HG03025 (cell line): Measurements from ENCODE around the gene KIAA1210.

Experiments used
- ATAC-seq: cut with Tn5 transposase; IDR thresholded peaks from one replicate; pipeline ENCODE4 v1.9.1; 2021; ENCODE audit warnings: mild to moderate bottlenecking, moderate library complexity; ENCODE audit not compliant: unreplicated experiment, low FRiP score

Gene KIAA1210

DNA sequence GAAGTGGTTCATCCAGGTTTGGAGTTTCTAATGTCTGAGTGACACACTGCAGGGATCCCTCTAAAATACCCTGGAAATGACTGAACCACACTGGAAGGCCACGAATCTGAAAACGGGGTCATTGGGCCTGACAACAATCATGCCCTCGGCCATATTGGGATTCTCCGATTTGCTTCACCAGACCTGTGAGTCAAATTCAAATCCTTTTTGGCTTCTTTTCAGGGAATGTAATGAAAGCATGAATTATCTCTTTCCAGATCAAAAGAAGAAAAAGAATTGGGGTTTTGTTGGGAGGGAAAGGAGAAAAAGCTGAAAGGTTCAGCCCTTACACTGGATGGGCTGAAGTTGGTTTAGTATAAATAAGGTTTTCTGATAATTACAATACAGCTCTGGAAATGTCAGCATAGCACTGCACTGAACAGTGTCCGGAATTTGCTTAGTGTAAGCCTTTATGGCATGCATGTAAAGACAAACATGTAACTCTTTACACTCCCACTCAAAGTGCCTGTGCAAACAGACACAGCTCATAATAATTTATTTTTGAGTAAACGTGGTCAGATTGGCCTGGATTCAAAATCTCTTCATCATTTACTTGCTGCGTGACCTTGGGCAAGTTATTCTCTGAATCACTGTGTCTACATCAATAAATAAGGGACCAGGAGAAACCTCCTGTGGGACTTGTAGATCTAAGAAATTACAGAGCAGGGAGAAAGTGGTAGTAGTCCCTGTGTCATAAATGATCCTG, 33.4 kb downstream of the KIAA1210 start:
- ATAC-seq, result no peak

DNA sequence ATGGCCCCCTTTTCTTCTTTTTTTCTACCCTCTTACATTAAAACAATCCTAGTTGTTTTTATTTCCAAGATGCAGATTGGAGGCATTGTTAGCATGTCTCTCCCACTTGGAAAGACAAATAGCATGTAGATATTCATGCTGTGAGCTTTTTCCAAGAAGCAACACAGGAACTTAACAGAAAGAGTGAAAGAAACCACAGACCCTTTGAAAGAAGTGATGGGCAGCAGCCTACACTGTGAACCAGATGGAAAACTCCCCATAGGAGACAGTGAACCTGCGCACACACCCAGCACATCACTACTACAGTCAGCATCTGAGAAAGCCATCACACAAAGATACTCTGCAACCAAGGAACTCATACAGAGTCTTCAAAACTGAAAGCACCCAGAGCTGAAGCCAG, 37.0 kb downstream of the KIAA1210 start:
- no peak for ATAC-seq

DNA sequence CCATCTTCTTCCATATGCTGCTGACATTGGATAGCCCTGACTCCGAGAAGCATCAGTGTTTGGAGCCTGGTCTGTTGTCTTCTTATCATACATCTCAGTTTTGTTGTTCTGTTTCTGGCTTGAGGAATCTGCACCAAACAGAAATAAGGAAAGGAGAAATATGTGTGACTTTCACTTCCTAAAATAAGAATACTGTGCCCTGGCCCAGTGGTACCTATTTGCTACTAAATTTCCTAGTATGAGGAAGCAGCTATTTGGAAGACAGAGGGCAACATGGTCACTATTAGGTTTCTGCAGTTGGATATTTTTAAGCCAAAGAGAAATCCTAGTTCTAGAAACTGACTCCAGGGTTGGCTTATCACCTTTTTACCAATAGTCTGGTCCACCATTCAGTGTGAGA, 38.0 kb downstream of the KIAA1210 start:
- ATAC-seq, result no peak

DNA sequence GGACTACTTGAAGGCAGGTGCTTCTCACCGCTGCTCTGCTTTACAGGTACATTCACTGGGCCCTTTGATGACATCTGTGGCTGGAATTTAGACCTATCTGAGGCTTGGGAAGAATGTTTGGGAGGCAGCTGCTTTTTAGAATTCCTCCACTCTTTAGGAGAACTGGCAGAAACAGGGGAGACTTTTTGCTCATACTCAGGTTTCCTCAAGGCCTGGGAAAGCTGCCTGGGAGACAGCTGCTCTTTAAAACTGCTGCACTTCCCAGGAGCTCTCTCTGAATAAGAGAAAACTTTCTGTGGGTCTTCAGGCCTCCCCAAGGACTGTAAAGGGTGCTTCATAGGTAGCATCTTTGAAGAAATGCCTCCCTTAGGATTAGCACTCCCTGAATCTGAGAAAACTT, 40.5 kb downstream of the KIAA1210 start:
- no peak for ATAC-seq

DNA sequence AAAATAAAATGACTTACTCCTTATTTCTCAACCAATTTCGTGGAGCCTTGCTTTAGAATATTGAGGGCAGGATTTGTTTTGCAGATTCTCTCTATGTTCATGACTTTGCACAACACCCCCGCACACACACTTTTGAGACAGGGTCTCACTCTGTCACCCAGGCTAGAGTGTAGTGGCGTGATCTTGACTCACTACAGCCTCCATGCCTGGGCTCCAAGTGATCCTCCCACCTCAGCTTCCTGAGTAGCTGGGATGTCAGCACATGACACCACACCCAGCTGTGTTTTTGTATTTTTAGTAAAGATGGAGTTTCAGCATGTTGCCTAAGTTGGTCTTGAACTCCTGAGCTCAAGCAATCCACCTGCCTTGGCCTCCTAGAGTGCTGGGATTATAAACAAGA, 42.8 kb downstream of the KIAA1210 start:
- no peak for ATAC-seq

DNA sequence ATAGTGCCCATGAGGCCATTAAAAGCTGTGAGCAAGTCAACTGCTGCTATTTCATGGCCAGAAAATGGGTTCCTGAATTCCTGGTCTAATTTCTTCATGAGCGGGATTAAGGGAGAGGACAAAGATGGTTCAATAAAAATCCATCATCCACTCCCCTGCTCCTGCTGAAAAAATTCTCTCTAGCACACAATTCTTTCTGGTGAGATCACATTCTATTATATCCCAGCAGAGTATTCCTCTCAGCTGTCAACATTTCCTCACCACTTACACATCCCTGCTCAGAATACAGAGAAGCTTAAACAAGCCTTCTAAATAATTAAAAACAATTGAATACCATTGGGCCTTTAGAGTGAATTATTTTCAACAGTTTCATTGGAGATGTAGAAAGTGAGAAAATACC, 45.3 kb downstream of the KIAA1210 start:
- no peak for ATAC-seq

DNA sequence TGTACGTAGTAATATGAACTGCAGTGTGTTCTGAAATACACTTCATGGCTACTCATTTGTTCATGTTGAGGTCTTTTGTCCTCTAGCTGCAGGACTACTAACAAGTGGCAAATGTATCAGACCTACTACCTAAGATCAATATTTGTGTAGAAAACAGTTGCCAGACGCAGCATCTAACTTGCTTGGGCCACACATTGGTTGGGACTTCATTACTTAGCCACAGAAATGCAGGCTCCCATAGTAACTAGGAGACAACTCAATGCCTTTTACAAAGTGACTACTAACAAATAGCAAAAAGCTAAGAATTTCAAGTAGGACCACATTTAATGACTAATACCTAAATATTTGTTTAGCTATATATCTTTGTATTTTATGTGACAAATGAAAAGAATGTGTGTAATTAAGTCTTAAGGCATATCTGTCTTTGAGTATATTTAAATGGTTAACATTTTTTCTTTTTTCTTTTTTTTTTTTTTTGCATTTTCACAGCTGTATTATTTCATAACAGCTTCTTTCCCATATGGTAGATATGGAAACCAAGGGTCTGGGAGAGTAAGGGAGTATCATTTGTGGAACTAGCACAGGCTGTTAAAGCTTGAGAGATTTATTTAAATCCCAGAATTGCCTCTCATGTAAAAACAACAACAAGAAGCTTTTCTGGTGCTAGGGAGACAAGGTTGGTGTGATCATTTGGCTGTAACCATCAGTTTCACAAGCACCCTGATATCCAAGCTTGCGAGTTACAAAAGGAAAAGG, 52.2 kb downstream of the KIAA1210 start:
- ATAC-seq, result no peak

DNA sequence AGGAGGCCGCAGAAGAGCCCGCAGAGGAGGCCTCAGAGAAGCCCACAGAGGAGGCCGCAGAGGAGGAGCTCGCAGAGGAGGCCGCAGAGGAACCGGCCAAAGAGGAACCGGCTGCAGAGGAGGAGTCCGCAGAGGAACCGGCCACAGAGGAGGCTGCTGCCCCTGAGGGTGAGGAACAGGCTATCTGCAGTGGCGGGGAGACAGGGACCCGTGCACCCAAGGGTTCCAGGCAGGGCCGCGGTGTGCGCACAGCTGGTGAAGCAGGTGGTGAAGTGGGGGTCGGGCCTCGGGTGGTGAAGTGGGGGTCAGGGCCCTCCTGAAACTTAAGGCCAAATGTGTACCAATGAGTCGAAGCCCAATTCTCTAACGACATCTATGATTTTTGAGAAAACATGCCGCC, 53.7 kb downstream of the KIAA1210 start:
- ATAC-seq, result no peak

DNA sequence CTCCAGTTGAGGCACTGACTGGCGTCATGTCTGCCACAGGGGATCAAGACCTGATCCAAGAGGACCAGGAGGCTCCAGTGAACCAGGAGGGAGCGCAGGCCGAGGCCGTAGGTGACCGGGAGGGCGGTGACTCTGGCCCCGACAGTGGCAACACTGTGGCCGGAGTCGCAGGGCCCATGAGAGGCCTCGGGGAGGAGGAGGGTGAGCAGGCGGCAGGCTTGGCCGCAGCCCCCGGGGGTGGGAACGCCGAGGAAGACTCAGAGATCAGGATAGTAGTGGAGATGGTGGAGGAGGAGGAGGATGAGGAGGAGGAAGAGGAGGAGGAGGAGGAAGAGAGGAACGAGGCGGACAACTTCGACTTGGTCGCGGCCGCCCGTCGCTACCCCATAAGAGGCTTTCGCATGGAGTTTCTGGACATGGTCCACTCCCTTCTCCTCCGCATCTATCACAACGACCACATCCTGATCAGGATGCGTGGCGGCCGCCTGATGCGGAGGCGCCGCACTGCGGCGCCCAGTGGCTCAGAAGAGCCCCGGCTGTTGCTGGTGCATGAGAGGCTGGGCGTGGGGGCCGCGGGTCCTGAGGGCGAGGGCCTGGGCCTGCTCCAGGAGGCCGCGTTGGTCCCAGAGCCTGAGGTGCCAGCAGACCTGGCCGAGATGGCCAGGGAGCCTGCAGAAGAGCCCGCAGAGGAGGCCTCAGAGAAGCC, 54.3 kb downstream of the KIAA1210 start:
- ATAC-seq, result no peak

DNA sequence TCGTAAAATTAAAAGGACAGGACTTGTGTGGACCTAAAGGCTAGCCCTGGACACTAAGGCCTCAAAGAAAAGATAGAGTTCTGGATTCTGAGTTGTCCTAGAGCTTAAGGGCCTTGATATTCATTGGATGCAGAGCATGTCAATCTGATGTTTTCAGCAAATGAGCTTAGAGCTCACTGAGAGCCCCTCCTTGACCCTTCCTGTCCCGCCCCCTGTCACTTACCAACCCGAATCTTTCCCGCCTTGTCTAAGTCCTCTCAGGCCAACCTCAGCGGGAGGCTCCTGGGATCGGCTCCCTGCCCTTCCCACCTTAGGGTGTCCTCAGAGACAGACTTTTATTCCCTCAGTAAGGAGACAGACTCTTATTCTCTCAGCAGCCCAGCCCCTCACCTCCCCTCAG, 54.9 kb downstream of the KIAA1210 start, which contains the start of gene CT47C1:
Gene CT47C1 (plus strand): TSS at position 250 of the 400 bp plus-strand sequence. CDS start 233 bp downstream, outside the sequence.
- ATAC-seq, result no peak

DNA sequence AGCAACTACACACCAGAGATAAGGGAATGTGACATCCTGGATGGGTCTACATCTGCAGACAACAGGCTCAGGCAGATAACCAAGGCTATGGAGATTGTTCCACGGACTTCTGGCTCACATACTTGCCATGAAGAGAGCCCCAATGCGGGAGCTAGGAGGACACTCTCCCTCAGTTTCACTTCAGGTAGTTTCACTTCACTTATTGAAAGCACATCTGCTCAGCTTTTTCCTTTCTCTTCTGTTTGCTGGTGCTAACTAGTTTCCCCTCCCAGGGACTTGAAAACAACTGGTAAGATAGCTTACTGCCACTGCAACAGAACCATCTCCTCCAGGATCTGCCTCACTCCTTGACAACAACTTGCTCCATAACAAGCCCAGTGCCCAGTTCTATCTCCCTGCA, 56.2 kb downstream of the KIAA1210 start:
- ATAC-seq, result no peak

DNA sequence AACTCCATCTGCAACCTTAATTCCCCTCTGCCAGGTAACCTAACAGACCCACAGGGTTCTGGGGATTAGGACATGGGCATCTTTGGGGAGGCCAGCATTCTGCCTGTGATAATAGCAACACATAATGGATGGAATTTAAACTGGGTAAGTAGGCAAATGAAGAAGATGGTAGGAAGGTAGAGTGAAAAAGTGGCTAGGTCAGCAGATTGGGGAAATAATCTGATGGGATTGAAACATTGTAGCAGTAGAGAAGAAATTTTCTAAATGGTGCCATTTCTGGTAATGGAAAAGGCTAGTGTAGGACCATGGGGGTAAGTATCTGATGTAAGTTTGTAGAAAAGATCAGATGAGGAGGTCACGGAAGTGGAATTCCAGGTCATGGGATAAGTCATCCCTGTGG, 57.9 kb downstream of the KIAA1210 start:
- no peak for ATAC-seq

DNA sequence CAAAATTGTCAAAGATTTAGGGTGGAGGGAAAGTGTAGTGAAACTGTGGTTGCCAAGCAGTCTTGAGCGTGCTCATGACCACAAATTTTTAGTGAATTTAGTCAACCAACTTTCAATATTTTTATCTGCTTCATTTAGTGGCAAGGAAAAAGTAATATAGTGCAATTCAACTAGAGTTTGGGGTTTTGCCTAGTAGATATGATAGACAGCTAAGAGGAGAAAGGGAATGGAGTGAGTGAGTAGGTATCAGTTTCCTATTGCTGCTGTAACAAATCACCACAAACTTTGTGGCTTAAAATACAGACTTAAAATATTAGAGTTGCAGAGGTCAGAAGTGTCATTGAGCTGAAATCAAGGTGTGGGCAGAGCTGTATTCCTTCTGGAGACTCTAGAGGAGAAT, 58.5 kb downstream of the KIAA1210 start:
- ATAC-seq, result no peak

DNA sequence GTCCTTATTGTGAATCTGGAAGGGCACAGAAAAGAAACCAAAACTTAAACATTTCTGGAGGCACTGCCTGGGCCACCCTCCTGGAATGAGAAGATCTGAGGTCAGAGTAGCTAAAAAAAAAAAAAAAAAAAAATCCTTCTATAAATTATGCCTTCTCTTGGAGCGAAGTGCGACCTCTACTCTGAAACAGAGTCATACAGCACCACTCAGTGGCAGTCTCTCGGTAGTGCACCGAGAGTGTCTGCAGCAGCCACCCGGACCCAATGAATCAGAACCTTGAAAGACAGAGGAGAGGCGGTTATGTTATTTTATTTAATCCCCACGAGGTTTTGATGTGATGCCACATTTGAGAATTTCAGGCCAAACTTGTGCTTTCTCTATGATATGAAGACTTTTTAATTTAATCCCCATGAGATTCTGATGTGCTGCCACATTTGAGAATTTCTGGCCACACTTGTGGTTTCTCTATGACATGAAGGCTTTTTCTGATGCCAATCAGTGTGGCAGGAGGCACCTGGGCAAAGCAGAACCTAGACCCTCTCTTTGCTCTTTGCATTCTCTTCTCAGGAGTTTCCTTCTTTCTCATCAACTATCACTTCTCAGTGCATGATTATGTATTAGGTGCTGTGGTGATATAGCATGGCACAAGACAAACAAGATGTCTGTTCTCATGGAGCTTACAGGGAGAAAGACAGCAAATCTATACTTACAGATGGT, 60.4 kb downstream of the KIAA1210 start:
- no peak for ATAC-seq

DNA sequence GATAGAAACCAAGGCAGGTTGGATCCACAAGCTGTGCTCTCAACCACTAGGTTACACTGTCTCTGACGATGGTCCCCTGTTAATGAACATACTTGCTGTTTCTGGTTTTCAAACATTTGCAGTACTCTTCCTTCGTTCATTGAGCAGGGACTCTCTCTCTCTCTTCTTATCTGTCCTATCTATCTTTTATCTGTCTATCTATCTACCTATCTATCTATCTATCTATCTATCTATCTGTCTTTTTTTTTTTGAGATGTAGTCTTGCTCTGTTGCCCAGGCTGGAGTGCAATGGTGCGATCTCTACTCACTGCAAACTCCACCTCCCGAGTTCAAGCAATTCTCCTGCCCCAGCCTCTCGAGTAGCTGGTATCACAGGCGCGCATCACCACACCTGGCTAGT, 64.2 kb downstream of the KIAA1210 start:
- ATAC-seq, result no peak

DNA sequence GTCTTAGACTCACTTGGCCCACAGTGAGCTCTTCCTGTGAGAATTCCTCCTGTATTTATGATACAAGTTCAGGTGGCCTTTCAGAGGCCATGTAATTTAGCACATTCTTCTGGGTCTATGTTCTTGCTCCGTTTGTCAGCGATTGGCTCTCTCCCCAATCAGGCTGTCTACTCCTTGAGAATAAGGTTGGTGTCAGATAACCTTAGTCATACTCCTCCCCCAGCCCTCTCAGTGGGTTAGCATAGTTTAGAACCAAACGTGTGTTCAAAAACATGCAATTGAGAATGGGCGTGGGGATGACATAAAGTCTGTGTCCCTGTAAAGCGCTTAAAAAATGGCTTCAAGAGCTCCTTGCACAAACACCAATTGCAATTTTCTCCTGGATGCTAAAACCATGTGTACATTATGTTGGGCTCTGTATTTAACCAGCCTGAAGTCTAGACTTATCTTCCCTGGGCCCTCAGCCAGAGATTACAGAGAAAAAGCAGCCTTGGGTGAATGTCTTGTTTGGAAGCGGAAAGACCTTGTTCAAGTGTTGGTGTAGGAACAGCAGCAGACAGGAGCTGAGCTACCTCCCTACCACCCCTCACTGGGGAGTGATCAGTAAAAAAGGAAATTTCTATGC, 64.8 kb downstream of the KIAA1210 start:
- no peak for ATAC-seq

DNA sequence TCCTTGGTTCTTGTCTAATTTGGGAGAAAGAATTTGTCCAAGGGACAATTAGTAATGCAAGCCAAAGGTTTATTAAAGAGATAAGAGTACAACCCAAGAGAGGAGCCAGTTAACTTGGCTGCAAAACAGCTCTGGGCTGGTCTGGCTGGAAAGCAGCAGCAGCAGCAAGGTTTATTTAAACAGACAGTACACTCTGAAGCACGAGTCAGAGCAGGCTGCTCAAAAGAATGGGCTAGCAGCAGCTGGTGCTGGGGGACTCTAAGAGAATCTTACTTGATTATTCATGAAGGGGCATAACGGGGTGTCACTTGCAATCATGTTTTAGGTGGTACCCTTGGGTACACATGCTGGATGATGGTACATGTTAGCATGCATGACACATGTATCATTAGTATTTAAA, 71.9 kb downstream of the KIAA1210 start:
- ATAC-seq, result no peak

DNA sequence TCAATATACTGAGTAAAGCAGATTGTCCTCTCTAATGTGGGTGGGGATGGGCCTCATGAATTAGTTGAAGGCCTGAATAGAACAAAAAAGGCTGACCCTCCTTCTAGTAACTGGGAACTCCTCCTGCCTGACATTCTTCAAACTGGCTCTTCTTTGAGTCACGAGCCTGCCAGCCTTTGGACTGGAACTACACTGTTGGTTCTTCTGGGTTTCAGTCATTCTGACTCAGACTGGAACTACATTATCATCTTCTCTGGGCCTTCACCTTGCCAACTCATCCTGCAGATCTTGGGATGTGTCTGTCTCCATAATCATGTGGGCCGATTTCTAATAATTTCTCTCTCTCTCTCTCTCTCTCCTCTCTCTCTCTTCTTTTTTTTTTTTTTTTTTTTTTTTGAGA, 81.7 kb downstream of the KIAA1210 start:
- ATAC-seq, result no peak

DNA sequence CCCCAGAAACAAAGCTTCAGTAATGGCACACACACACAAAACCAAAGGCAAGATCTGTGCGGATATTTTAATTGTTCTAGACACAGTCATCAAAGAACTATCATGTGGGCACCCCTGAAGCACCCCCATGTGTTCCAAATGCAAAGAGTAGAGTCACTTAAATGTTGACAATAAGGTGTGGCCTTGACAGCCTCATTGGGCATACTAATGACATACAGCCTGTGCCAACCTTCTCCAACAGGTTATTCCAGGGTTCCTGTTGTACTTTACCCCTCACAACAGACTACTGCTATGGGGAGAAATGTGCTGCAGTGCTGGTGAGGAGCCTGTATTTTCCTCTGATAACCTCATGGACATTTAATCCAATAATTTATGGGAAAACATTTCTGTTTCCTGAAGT, 84.6 kb downstream of the KIAA1210 start:
- ATAC-seq, result no peak

DNA sequence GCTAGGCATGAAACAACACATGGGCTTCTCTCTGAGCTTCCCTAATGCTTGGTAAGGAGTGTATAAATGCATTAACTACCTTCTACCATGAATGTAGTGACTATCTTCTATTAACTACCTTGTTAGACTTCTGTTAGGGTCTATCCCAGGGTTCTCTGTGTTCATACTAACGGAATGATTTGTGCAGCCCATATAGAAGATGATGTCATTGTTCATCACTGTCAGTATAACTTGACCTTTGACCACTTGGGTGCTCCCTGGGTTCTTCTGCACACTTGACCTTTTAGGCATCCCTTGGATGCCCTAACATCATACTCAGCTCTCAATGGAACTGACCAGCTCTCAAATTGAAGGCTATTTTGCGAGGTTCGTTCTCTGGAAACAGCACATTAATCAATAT, 85.6 kb downstream of the KIAA1210 start:
- ATAC-seq, result no peak
